ENCODE results near the gene MTM1. TPM values are rescaled to one million over a fixed set of nuclear protein-coding genes. Genes with fewer than 3 reads are reported as not detected.

The MTM1 gene
- total RNA-seq, 1 donor from 2014 or later: 6.6 TPM

DNA sequence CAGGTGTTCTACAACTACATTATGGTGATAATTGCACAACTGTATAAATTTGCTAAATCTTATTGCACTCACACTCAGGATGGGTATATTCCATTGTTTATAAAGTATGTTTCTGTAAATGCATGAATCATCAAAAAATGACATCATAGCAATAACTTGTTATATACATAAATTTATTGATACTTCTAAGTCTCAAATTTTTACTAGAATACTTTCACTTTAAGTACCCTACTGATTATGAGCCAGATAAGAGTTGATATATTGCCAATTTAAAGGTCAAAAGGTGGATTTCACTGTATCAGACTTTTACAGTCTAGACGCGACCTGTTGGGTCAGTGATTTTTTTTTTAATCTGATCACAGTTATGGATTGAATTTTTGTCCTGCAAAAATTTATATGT lies 87.4 kb downstream of the MTM1 start:
- Histone ChIP-seq H3K27me3 (ENCODE audit: control insufficient read depth, insufficient read depth, low read length) (no peaks in the 10 kb centered on the region), H3K4me3 (ENCODE audit: low read depth, low read length) (no peak overlapping the region), H3K36me3 (ENCODE audit: control insufficient read depth, insufficient read depth, low read length) (no peaks in the 10 kb centered on the region)
- no peak for DNase-seq (ENCODE audit: low read depth)
- TF ChIP-seq, protein P1, sequence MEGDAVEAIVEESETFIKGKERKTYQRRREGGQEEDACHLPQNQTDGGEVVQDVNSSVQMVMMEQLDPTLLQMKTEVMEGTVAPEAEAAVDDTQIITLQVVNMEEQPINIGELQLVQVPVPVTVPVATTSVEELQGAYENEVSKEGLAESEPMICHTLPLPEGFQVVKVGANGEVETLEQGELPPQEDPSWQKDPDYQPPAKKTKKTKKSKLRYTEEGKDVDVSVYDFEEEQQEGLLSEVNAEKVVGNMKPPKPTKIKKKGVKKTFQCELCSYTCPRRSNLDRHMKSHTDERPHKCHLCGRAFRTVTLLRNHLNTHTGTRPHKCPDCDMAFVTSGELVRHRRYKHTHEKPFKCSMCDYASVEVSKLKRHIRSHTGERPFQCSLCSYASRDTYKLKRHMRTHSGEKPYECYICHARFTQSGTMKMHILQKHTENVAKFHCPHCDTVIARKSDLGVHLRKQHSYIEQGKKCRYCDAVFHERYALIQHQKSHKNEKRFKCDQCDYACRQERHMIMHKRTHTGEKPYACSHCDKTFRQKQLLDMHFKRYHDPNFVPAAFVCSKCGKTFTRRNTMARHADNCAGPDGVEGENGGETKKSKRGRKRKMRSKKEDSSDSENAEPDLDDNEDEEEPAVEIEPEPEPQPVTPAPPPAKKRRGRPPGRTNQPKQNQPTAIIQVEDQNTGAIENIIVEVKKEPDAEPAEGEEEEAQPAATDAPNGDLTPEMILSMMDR (IDR thresholded peaks at IDR 0.05; ENCODE audit: insufficient read depth, low read length, poor library complexity, severe bottlenecking): no peak

DNA sequence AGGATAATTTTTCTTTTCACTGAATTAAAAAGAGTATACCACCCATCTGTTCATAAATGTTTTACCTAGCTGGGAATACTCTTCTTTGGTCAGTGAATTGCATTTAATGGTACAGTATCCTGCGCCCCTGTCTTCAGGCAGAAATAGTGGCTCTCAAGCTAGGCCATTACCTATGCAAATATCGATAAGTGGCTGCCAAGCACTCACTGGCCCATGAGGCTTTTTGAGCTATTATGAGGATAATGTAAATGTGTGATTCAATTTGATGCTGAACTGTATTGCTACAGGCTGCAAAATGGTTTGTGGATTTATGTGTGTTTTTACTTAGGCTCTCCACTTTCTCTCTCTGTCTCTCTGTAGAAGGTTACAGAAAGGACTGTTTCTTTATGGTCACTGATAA lies 94.7 kb downstream of the MTM1 start:
- TF ChIP-seq, protein P1 (IDR thresholded peaks at IDR 0.05; ENCODE audit: insufficient read depth, low read length, poor library complexity, severe bottlenecking): no peak
- DNase-seq (ENCODE audit: low read depth): no peak
- Histone ChIP-seq H3K4me3 (ENCODE audit: low read depth, low read length) (no peak overlapping the region), H3K36me3 (ENCODE audit: control insufficient read depth, insufficient read depth, low read length) (no peaks in the 10 kb centered on the region), H3K27me3 (ENCODE audit: control insufficient read depth, insufficient read depth, low read length) (no peaks in the 10 kb centered on the region)

DNA sequence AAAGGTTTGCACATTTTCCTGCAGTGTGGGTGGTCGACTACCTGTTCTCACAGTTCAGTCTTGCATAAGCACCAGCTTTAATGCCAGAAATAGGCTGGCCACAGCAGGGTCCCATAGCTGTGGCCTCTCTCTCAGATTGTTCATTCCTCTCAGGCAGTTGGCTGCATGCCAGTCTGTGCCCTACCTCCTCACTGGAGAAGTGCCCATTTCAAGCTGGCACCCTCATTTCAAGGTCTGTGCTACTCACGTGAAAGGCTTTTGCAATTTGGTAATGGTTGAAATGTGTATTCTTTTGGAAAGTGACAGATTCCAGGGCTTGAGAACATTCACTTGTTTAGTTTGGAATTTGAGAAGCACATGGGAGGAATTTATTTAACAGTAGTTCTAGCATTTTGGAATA lies 95.9 kb downstream of the MTM1 start:
- no peak for DNase-seq (ENCODE audit: low read depth)
- TF ChIP-seq, protein P1 (IDR thresholded peaks at IDR 0.05; ENCODE audit: insufficient read depth, low read length, poor library complexity, severe bottlenecking): no peak

DNA sequence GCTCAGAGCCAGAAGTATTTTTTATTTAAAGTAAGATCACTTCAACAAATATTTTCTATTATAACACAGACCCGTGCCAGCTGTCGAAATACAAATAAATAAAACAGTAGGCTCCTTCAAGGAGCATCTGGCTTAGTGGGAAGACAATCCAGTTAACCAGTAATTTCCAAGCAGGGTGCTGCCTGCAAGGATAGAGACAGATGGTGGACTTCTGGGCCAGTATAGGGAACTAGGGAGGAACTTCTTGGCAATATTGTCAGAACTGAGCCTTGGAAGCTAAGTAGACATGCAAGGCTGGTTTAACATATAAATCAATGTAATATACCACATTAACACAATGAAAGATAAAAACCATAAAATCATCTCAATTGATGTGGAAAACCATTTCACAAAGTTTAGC lies 107.8 kb downstream of the MTM1 start:
- Histone ChIP-seq H3K36me3 (ENCODE audit: control insufficient read depth, insufficient read depth, low read length) (no peaks in the 10 kb centered on the region), H3K27me3 (ENCODE audit: control insufficient read depth, insufficient read depth, low read length) (no peaks in the 10 kb centered on the region), H3K4me3 (ENCODE audit: low read depth, low read length) (no peak overlapping the region)
- DNase-seq (ENCODE audit: low read depth): no peak
- TF ChIP-seq, protein P1 (IDR thresholded peaks at IDR 0.05; ENCODE audit: insufficient read depth, low read length, poor library complexity, severe bottlenecking): no peak

More for the DNA sequence above, 95.9 kb downstream of the MTM1 start:
- Histone ChIP-seq H3K27me3 (ENCODE audit: control insufficient read depth, insufficient read depth, low read length) (no peaks in the 10 kb centered on the region), H3K36me3 (ENCODE audit: control insufficient read depth, insufficient read depth, low read length) (no peaks in the 10 kb centered on the region), H3K4me3 (ENCODE audit: low read depth, low read length) (no peak overlapping the region)

DNA sequence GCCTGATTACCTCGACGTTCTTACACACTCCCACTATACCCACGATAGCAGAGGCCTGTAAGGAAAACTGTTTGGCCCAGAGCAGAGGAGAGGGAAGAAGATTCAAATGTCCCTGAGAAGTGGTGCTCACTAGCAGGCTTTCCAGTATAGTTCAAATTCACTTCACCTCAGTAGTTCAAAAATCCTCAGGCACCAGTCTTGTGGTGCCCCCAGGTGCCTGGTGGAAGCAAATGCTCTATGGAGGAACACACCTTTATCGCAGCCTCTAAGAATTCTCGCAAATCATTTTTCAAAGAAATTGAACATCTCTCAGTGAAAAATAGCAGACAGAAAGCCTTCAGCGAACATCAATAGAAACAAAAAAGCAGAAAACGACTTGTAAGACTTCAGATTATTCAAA lies 112.6 kb downstream of the MTM1 start:
- DNase-seq (ENCODE audit: low read depth): no peak
- Histone ChIP-seq H3K36me3 (ENCODE audit: control insufficient read depth, insufficient read depth, low read length) (no peaks in the 10 kb centered on the region), H3K4me3 (ENCODE audit: low read depth, low read length) (no peak overlapping the region), H3K27me3 (ENCODE audit: control insufficient read depth, insufficient read depth, low read length) (no peaks in the 10 kb centered on the region)
- TF ChIP-seq, protein P1 (IDR thresholded peaks at IDR 0.05; ENCODE audit: insufficient read depth, low read length, poor library complexity, severe bottlenecking): peak; percentile 38

DNA sequence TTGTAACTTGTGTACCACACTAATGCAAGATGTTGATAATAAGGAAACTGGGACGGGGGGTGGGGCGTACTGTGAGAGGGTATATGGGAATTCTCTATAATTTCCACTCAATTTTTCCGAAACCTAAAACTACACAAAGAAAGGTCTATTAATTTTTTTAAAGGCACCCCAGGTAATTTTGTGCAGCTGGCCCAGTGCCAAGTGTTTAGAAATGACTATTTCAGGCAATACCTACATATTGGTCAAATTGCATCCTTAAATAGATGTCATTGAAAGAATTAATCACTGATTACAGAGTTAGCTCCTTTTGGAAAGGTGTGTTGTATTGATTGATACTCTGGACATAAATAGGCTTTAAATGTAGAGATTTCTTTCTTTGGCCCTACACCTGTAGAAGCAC lies 114.7 kb downstream of the MTM1 start:
- Histone ChIP-seq H3K4me3 (ENCODE audit: low read depth, low read length) (no peak overlapping the region), H3K27me3 (ENCODE audit: control insufficient read depth, insufficient read depth, low read length) (no peaks in the 10 kb centered on the region), H3K36me3 (ENCODE audit: control insufficient read depth, insufficient read depth, low read length) (no peaks in the 10 kb centered on the region)
- no peak for DNase-seq (ENCODE audit: low read depth)
- TF ChIP-seq, protein P1 (IDR thresholded peaks at IDR 0.05; ENCODE audit: insufficient read depth, low read length, poor library complexity, severe bottlenecking): no peak

Data from kidney epithelial cell (primary cell).